ENCODE results near the gene PCDHA7. TPM values are rescaled to one million over a fixed set of nuclear protein-coding genes. Genes with fewer than 3 reads are reported as not detected.
A peak's percentile ranks its signal among the peaks of the same experiment; 100 is the strongest.
"Not testable (repeated sequence)": the region's sequence is repeated elsewhere in the genome, so short reads cannot be mapped to it uniquely, and the experiment has no call there.

Gene PCDHA7
- 0.87 and 1.4 TPM in 2 replicates for total RNA-seq

GRCh38 chr5:140833993-140834392 lies at the start of gene PCDHA7:
TSS of gene PCDHA7 (plus strand) at chr5:140834269. CDS start at chr5:140834384, 115 bp downstream.
- peak; percentile 6 for DNase-seq (ENCODE audit: low read depth)

GRCh38 chr5:140785905-140786686 lies 48.0 kb upstream of the PCDHA7 start, which contains the start of gene PCDHA1:
TSS of gene PCDHA1 (plus strand) at chr5:140786140.
- DNase-seq (ENCODE audit: low read depth), result no peak

DNA sequence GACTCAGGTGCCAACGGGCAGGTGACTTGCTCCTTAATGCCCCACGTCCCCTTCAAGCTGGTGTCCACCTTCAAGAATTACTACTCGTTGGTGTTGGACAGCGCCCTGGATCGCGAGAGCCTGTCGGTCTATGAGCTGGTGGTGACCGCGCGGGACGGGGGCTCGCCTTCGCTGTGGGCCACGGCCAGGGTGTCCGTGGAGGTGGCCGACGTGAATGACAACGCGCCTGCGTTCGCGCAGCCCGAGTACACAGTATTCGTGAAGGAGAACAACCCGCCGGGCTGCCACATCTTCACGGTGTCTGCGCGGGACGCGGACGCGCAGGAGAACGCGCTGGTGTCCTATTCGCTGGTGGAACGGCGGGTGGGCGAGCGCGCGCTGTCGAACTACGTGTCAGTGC lies 46.6 kb upstream of the PCDHA7 start:
- DNase-seq (ENCODE audit: low read depth), result not testable (repeated sequence)

GRCh38 chr5:140787849-140788504 lies 46.1 kb upstream of the PCDHA7 start:
- DNase-seq (ENCODE audit: low read depth), result not testable (repeated sequence)

DNA sequence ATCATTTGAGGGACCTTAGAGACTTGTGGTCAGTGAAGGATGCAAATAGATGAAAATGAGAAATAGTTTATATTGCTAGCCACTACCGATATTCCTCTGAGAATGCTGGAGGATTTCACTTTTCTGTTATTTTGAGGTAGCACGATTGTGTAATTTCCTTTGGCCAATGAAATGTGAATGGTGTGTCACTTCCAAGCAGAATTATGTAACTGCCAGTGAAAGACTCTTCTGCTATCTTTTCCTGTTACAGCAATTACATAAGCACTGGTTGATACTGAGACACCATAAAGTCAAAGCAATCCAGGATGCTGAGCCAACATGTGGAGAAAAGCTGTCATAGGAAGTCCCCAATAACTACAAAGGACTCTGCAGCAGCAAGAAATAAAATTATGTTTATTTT lies 43.0 kb upstream of the PCDHA7 start:
- no peak for DNase-seq (ENCODE audit: low read depth)

DNA sequence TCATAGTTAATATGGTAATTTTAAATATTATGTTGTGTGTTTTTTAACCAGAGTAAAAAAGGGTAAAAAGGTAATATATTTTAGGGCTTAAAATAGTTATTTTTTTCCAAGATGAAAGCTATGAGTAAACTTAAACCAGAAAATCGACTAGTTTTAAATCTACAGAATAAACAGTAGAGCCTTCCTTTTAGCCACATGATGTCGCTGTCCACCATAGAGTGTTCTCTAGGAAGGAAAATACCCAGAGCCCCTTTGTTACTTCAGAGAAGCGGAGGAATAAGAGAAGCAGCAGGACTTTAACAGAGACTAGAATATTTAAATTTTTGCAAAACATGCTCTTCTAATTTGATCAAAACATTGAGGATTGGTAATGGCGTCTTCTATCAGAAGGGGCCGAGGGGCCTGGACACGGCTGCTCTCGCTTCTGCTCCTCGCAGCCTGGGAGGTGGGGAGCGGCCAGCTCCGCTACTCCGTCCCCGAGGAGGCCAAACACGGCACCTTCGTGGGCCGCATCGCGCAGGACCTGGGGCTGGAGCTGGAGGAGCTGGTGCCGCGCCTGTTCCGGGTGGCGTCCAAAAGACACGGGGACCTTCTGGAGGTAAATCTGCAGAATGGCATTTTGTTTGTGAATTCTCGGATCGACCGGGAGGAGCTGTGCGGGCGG lies 39.3 kb upstream of the PCDHA7 start, which contains the start of gene PCDHA2:
TSS of gene PCDHA2 (plus strand) at position 258 of the 664 bp plus-strand sequence.
- no peak for DNase-seq (ENCODE audit: low read depth)

GRCh38 chr5:140795259-140795641 lies 38.8 kb upstream of the PCDHA7 start:
- DNase-seq (ENCODE audit: low read depth), result no peak

DNA sequence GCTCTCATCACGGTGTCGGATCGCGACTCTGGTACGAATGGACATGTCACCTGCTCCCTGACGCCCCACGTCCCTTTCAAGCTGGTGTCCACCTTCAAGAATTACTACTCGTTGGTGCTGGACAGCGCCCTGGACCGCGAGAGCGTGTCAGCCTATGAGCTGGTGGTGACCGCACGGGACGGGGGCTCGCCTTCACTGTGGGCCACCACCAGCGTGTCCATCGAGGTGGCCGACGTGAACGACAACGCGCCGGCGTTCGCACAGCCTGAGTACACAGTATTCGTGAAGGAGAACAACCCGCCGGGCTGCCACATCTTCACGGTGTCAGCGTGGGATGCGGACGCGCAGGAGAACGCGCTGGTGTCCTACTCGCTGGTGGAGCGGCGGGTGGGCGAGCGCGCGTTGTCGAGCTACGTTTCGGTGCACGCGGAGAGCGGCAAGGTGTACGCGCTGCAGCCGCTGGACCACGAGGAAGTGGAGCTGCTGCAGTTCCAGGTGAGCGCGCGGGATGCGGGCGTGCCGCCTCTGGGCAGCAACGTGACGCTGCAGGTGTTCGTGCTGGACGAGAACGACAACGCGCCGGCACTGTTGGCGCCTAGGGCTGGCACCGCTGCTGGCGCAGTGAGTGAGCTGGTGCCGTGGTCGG lies 37.9 kb upstream of the PCDHA7 start:
- DNase-seq (ENCODE audit: low read depth), result not testable (repeated sequence)

GRCh38 chr5:140796718-140797095 lies 37.4 kb upstream of the PCDHA7 start:
- no peak for DNase-seq (ENCODE audit: low read depth)

DNA sequence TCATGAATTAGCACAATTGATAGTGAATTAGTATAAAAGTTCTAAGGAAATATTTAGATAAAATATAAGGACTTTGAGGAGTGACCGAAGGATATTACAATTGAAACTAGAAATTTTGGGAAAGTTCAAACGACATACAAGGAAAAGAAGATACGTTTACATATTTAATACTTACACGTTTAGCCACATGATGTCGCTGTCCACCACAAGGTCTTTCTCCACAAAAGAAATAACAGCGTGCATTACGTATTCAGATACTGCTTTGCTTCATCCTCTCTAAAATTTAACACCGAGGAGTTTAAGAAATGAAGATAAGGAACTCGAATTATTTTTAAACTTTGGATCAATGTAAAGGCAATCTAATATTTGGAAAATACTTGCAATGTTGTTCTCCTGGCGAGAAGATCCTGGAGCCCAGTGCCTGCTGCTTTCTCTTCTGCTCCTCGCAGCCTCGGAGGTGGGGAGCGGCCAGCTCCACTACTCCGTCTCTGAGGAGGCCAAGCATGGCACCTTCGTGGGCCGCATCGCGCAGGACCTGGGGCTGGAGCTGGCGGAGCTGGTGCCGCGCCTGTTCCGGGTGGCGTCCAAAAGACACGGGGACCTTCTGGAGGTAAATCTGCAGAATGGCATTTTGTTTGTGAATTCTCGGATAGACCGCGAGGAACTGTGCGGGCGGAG lies 33.1 kb upstream of the PCDHA7 start, which contains the start of gene PCDHA3:
TSS of gene PCDHA3 (plus strand) at position 242 of the 678 bp plus-strand sequence.
- peak; percentile 9 for DNase-seq (ENCODE audit: low read depth)

DNA sequence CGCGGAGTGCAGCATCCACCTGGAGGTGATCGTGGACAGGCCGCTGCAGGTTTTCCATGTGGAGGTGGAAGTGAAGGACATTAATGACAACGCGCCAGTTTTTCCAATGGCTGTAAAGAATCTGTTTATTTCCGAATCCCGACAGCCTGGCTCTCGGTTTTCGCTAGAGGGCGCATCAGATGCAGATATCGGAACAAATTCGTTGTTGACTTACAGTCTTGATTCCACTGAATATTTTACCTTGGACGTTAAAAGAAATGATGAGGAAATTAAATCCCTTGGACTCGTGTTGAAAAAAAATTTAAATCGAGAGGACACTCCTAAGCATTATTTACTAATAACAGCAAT lies 32.6 kb upstream of the PCDHA7 start:
- DNase-seq (ENCODE audit: low read depth), result no peak

DNA sequence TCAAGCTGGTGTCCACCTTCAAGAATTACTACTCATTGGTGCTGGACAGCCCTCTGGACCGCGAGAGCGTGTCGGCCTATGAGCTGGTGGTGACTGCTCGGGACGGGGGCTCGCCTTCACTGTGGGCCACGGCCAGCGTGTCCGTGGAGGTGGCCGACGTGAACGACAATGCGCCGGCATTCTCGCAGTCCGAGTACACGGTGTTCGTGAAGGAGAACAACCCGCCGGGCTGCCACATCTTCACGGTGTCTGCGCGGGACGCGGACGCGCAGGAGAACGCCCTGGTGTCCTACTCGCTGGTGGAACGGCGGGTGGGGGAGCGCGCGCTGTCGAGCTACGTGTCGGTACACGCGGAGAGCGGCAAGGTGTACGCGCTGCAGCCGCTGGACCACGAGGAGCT lies 31.7 kb upstream of the PCDHA7 start:
- DNase-seq (ENCODE audit: low read depth), result not testable (repeated sequence)

GRCh38 chr5:140802781-140803271 lies 31.2 kb upstream of the PCDHA7 start:
- no peak for DNase-seq (ENCODE audit: low read depth)

DNA sequence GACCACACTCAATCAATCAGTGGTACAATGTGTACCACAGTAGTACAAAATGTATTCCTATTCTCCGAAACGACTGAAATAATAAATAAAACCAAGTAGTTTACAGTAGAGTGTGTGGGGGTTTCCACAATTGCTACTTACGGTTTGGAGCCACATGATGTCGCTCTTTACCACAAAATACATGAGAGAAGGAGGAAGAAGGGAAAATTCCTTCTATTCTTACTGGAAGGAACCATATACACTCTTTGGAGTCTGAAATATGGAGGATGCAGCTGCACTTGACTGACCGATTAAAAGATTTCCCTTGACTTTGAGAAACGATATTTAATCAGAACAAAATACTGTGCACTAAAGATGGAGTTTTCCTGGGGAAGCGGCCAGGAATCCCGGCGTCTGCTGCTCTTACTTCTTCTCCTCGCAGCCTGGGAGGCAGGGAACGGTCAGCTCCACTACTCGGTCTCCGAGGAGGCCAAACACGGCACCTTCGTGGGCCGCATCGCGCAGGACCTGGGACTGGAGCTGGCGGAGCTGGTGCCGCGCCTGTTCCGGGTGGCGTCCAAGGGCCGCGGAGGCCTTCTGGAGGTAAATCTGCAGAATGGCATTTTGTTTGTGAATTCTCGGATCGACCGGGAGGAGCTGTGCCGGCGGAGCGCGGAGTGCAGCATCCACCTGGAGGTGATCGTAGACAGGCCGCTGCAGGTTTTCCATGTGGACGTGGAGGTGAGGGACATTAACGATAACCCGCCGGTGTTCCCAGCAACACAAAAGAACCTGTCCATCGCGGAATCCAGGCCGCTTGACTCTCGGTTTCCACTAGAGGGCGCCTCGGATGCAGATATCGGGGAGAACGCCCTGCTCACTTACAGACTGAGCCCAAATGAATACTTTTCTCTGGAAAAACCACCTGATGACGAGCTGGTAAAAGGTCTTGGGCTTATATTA lies 27.0 kb upstream of the PCDHA7 start, which contains the start of gene PCDHA4:
TSS of gene PCDHA4 (plus strand) at position 235 of the 942 bp plus-strand sequence.
- peak; percentile 21 for DNase-seq (ENCODE audit: low read depth)

GRCh38 chr5:140808241-140808888 lies 25.7 kb upstream of the PCDHA7 start:
- not testable (repeated sequence) for DNase-seq (ENCODE audit: low read depth)

- no peak for DNase-seq (ENCODE audit: low read depth)
Measured at GRCh38 chr5:140808889-140809291, 25.2 kb upstream of the PCDHA7 start.

DNA sequence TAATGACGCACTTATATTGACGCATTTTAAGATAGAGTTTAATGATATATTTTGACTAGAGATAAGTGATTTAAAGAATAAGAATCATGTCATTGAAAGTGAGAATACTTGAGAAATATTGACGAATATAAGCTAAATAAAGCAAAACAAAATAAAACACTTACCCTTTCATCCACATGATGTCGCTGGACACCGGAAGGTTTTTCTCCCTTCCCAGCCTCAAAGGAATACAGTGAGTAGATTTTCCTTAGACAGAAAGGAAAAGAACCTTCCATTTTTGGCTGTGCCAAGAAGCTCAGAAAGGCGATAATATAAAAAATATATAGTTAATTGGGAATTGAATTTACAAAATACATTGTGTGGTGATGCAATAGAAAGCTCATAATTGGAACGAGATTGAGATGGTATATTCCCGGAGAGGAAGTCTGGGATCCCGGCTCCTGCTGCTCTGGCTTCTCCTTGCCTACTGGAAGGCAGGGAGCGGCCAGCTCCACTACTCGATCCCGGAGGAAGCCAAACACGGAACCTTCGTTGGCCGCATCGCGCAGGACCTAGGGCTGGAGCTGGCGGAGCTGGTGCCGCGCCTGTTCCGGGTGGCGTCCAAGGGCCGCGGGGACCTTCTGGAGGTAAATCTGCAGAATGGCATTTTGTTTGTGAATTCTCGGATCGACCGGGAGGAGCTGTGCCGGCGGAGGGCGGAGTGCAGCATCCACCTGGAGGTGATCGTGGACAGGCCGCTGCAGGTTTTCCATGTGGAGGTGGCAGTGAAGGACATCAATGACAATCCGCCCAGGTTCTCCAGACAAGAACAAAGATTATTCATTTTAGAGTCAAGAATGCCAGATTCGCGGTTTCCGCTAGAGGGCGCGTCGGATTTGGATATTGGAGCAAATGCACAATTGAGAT lies 12.4 kb upstream of the PCDHA7 start, which contains the start of gene PCDHA5:
TSS of gene PCDHA5 (plus strand) at position 239 of the 906 bp plus-strand sequence.
- no peak for DNase-seq (ENCODE audit: low read depth)

GRCh38 chr5:140822281-140822629 lies 11.8 kb upstream of the PCDHA7 start:
- no peak for DNase-seq (ENCODE audit: low read depth)
